ENCODE measurements around the gene BLM. TPM values are rescaled to one million over a fixed set of nuclear protein-coding genes. Genes with fewer than 3 reads are reported as not detected.
"Not testable (repeated sequence)": the region's sequence is repeated elsewhere in the genome, so short reads cannot be mapped to it uniquely, and the experiment has no call there.

Gene BLM
- total RNA-seq, 1 donor: 5.8 TPM

- H3K9me3 ChIP-seq (ENCODE audit: low read depth, low read length): no peaks in the 10 kb centered on the region
- no peak overlapping the region for H3K4me3 ChIP-seq (ENCODE audit: low read length)
- H3K4me1 ChIP-seq (ENCODE audit: insufficient read depth, low read length): peaks cover 18% of the 10 kb centered on the region
- H3K27me3 ChIP-seq (ENCODE audit: insufficient read depth, low read length): no peaks in the 10 kb centered on the region
These were observed 10.5 kb upstream of the BLM start for GRCh38 chr15:90706394-90707327.

DNA sequence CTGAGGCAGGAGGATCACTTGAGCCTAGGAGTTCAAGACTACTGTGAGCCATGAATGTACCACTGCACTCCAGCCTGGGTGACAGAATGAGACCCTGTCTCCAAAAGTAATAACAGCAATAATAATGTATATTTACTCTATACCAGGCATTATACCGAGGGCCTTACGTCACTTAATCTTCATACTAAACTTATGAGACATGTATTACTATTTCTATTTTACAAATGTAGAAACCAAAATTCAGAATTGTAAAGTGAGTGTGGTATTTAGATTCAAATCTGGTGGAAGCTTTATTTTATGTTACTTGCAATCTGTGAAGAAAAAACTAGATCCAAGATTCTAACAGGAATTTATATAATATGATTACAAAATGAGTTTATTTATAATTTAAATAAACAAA, 9.7 kb upstream of the BLM start:
- Histone ChIP-seq H3K4me1 (ENCODE audit: insufficient read depth, low read length) (peaks cover 15% of the 10 kb centered on the region), H3K4me3 (ENCODE audit: low read length) (no peak overlapping the region), H3K27me3 (ENCODE audit: insufficient read depth, low read length) (no peaks in the 10 kb centered on the region), H3K9me3 (ENCODE audit: low read depth, low read length) (no peaks in the 10 kb centered on the region)

- Histone ChIP-seq H3K27me3 (ENCODE audit: insufficient read depth, low read length) (no peaks in the 10 kb centered on the region), H3K4me3 (ENCODE audit: low read length) (no peak overlapping the region), H3K4me1 (ENCODE audit: insufficient read depth, low read length) (peaks cover 14% of the 10 kb centered on the region), H3K9me3 (ENCODE audit: low read depth, low read length) (no peaks in the 10 kb centered on the region)
These were observed 8.6 kb upstream of the BLM start for GRCh38 chr15:90708516-90708915.

DNA sequence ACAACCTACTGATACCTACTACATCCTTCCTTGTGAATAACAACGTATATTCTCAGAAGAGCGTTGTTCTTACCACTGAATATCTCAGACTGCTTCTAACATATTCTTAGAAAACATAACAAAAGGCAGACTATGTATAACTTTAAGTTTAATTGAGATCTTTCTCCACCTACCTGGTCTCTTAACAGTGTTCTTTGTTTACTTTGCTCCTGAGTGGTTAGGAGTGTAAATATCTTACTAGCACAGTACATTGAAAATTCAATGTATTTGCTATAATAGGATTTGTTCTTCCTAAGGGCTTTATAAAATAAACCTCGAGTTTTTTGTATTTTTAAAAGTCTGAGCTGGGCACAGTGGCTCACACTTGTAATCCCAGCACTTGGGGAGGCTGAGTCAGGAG, 7.9 kb upstream of the BLM start:
- Histone ChIP-seq H3K27me3 (ENCODE audit: insufficient read depth, low read length) (no peaks in the 10 kb centered on the region), H3K4me3 (ENCODE audit: low read length) (no peak overlapping the region), H3K9me3 (ENCODE audit: low read depth, low read length) (no peaks in the 10 kb centered on the region)

DNA sequence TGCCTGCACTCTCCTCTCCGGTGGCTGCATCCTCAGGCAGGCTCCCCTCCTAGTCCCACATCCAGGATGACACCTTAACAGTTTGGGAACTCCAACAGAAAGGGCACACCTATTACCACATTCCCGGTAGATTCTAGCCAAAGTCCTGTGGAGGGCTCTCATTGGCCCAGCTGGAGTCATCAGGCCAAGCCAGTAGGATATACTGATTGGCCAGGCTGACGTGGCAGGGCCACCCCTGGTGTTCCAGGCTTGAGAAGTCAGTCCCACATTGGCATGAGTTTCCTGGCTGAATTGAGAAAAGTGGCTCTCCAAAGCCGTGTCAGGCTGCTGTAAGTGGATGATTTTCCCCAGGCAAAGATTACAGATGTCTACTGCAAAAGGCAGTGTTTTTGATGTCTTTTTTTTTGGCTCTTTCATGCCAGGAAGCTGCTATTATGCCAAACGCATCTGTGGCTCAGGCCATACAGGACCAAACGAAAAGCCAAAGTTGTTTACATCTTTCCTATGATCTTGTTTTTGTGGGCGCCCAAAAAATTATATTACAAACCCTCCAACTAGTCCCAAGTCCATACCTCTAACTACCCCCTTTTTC, 6.6 kb upstream of the BLM start:
- Histone ChIP-seq H3K4me3 (ENCODE audit: low read length) (no peak overlapping the region), H3K9me3 (ENCODE audit: low read depth, low read length) (no peaks in the 10 kb centered on the region), H3K4me1 (ENCODE audit: insufficient read depth, low read length) (peaks cover 14% of the 10 kb centered on the region), H3K27me3 (ENCODE audit: insufficient read depth, low read length) (no peaks in the 10 kb centered on the region)

More for the DNA sequence above, 7.9 kb upstream of the BLM start:
- H3K4me1 ChIP-seq (ENCODE audit: insufficient read depth, low read length): peaks cover 14% of the 10 kb centered on the region

GRCh38 chr15:90711418-90711824, 5.7 kb upstream of the BLM start:
- H3K27me3 ChIP-seq (ENCODE audit: insufficient read depth, low read length): no peaks in the 10 kb centered on the region
- H3K9me3 ChIP-seq (ENCODE audit: low read depth, low read length): no peaks in the 10 kb centered on the region

GRCh38 chr15:90711842-90712241, 5.3 kb upstream of the BLM start:
- H3K4me3 ChIP-seq (ENCODE audit: low read length): no peak overlapping the region
- no peaks in the 10 kb centered on the region for H3K9me3 ChIP-seq (ENCODE audit: low read depth, low read length)
- H3K27me3 ChIP-seq (ENCODE audit: insufficient read depth, low read length): no peaks in the 10 kb centered on the region
- H3K4me1 ChIP-seq (ENCODE audit: insufficient read depth, low read length): peaks cover 18% of the 10 kb centered on the region

More at GRCh38 chr15:90711418-90711824, 5.7 kb upstream of the BLM start:
- peaks cover 17% of the 10 kb centered on the region for H3K4me1 ChIP-seq (ENCODE audit: insufficient read depth, low read length)
- no peak overlapping the region for H3K4me3 ChIP-seq (ENCODE audit: low read length)

GRCh38 chr15:90713081-90713480, 4.1 kb upstream of the BLM start:
- no peak overlapping the region for H3K4me3 ChIP-seq (ENCODE audit: low read length)
- H3K27me3 ChIP-seq (ENCODE audit: insufficient read depth, low read length): no peaks in the 10 kb centered on the region
- H3K4me1 ChIP-seq (ENCODE audit: insufficient read depth, low read length): peaks cover 25% of the 10 kb centered on the region
- no peaks in the 10 kb centered on the region for H3K9me3 ChIP-seq (ENCODE audit: low read depth, low read length)

- peaks cover 25% of the 10 kb centered on the region for H3K4me1 ChIP-seq (ENCODE audit: insufficient read depth, low read length)
- peak overlapping the region; percentile 84 for H3K4me3 ChIP-seq (ENCODE audit: low read length)
- no peaks in the 10 kb centered on the region for H3K27me3 ChIP-seq (ENCODE audit: insufficient read depth, low read length)
- H3K9me3 ChIP-seq (ENCODE audit: low read depth, low read length): no peaks in the 10 kb centered on the region
These were observed 700 bp upstream of the BLM start for GRCh38 chr15:90716317-90716975.

- no peaks in the 10 kb centered on the region for H3K9me3 ChIP-seq (ENCODE audit: low read depth, low read length)
- H3K4me1 ChIP-seq (ENCODE audit: insufficient read depth, low read length): peaks cover 17% of the 10 kb centered on the region
- H3K4me3 ChIP-seq (ENCODE audit: low read length): no peak overlapping the region
- no peaks in the 10 kb centered on the region for H3K27me3 ChIP-seq (ENCODE audit: insufficient read depth, low read length)
These were observed 1.1 kb downstream of the BLM start for GRCh38 chr15:90718232-90718631.

DNA sequence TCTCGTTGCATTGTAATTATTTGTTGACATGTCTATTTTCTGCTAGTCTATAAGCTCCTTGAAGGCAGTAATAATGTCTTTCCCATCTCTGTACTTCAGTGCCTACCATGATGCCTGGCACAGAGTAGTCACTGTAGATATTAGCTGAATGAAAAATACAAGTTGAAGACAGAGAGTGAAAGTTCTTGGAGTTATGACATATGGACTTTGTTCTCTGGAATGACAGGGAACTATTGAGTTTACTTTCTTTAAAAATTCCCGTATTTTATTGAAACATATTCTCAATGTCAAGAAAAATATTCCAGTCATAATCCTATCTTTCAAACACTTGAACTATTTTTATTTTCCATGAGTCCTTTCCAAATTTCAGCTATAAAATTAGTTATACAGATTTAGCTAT, 3.0 kb downstream of the BLM start:
- H3K27me3 ChIP-seq (ENCODE audit: insufficient read depth, low read length): no peaks in the 10 kb centered on the region
- H3K4me3 ChIP-seq (ENCODE audit: low read length): no peak overlapping the region
- no peaks in the 10 kb centered on the region for H3K9me3 ChIP-seq (ENCODE audit: low read depth, low read length)
- peaks cover 21% of the 10 kb centered on the region for H3K4me1 ChIP-seq (ENCODE audit: insufficient read depth, low read length)

GRCh38 chr15:90729261-90729660, 12.1 kb downstream of the BLM start:
- Histone ChIP-seq H3K4me3 (ENCODE audit: low read length) (no peak overlapping the region), H3K9me3 (ENCODE audit: low read depth, low read length) (no peaks in the 10 kb centered on the region), H3K4me1 (ENCODE audit: insufficient read depth, low read length) (peaks cover 14% of the 10 kb centered on the region), H3K27me3 (ENCODE audit: insufficient read depth, low read length) (no peaks in the 10 kb centered on the region)

DNA sequence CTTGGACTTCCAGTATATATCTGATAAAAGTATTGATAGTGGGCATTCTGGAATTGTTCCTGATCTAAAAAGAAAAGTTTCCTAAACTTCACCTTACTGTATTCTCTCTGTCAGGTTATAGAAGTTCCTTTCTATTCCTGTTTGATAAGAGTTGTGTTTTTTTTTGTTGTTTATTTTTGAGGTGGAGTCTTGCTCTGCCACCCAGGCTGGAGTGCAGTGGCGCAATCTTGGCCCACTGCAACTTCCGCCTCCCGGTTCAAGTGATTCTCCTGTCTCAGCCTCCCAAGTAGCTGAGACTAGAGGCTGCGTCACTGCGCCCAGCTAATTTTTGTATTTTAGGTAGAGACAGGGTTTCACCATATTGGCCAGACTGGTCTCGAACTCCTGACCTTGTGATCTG, 13.1 kb downstream of the BLM start:
- no peak overlapping the region for H3K4me3 ChIP-seq (ENCODE audit: low read length)
- H3K27me3 ChIP-seq (ENCODE audit: insufficient read depth, low read length): no peaks in the 10 kb centered on the region

GRCh38 chr15:90735923-90736322, 18.8 kb downstream of the BLM start:
- H3K4me3 ChIP-seq (ENCODE audit: low read length): no peak overlapping the region
- peaks cover 30% of the 10 kb centered on the region for H3K4me1 ChIP-seq (ENCODE audit: insufficient read depth, low read length)
- H3K9me3 ChIP-seq (ENCODE audit: low read depth, low read length): no peaks in the 10 kb centered on the region
- H3K27me3 ChIP-seq (ENCODE audit: insufficient read depth, low read length): no peaks in the 10 kb centered on the region

More for the DNA sequence above, 13.1 kb downstream of the BLM start:
- Histone ChIP-seq H3K9me3 (ENCODE audit: low read depth, low read length) (no peaks in the 10 kb centered on the region), H3K4me1 (ENCODE audit: insufficient read depth, low read length) (peaks cover 10% of the 10 kb centered on the region)

DNA sequence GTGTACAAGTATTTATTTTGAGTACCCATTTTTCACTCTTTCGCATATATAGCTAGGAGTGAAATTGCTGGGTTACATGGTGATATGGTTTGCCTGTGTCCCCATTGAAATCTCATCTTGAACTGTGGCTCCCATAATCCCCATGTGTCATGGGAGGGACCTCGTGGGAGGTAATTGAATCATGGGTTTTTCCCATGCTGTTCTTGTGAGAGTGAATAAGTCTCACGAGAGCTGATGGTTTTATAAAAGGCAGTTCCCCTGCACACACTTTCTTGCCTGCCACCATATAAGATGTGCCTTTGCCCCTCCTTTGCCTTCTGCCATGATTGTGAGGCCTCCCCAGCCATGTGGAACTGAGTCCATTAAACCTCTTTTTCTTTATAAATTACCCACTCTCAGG, 23.4 kb downstream of the BLM start:
- H3K4me1 ChIP-seq (ENCODE audit: insufficient read depth, low read length): peaks cover 51% of the 10 kb centered on the region
- not testable (repeated sequence) for H3K4me3 ChIP-seq (ENCODE audit: low read length); H3K27me3 ChIP-seq (ENCODE audit: insufficient read depth, low read length); H3K9me3 ChIP-seq (ENCODE audit: low read depth, low read length)
